Sciatic nerve (tissue), 2 donors: ENCODE results near the gene PSMA5. TPM values are rescaled to one million over a fixed set of nuclear protein-coding genes. Genes with fewer than 3 reads are reported as not detected.
"Not testable (repeated sequence)": the region's sequence is repeated elsewhere in the genome, so short reads cannot be mapped to it uniquely, and the experiment has no call there.

ENCODE experiments used
- ATAC-seq: fragments of 200-7000 bp; cut with Tn5 transposase; one replicate; pipeline ENCODE4 v1.9.1; 2020; ENCODE audit warnings: mild to moderate bottlenecking, moderate library complexity
- DNase-seq: peaks from one replicate; pipeline ENCODE4 v3.0.0-alpha.2; 2020; ENCODE audit warnings: low spot score
- intact Hi-C: fragments of 100-400 bp; cut with DNase I; formaldehyde crosslinking; loops from one replicate; pipeline ENCODE4 v1.14.2; 2022
- total RNA-seq: library from RNA; stranded (reverse); fragmentation: NEBNext Ultra II Directional; extraction: Animal tissue kit (Norgen Biotek cat#: 25700); gene quantifications from one replicate; pipeline ENCODE4 v1.2.1, GENCODE V29; 2021
- donor health status: DM: no; HTN: no; CAD: no.
- donor health status: DM: no; HTN: no; CAD: no.

The PSMA5 gene
- total RNA-seq, 1 donor from 2014 or later: 44.8 TPM

DNA sequence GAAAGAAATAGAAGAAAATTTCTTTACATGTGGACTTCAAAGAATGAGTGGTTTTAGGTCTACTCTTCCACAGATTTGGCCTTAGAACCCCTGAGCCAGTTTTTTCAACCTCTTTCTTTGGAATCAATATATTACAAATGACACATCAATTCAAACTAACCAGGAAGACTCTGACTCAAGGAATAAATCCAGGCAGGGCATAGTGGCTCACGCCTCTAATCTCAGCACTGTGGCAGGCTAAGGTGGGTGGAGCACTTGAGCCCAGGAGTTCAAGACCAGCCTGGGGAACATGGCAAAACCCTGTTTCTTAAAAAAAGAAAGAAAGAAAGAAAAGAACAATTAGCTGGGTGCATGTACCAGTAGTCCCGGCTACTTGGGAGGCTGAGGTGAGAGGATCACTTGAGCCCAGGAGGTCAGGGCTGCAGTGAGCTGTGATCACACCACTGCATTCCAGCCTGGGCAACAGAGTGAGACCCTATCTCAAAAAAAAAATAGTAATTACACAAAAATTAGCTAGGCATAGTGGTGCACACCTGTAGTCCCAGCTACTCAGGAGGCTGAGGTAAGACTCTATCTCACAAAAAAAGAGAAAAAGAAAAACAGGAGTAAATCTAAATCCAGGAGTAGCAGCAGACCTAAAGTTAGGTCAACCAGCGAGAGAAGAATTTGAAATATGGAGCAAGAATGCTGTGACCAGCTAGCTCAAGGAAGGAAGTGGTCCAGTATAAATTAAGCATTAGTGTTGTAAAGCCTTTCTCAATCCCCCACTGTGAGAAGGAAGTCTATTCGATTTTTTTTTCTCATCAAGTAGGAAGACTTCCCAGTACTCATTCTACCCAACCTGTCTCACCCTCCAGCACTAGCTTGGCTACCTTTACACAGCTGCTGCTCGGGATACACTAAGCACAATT, 30.4 kb downstream of the PSMA5 start:
- intact Hi-C loops: loop anchor here (5.0 kb wide), 1 partner anchor 119 kb away; no protein-coding TSS in a partner anchor
- ATAC-seq (no peak), DNase-seq (no peak)

- not testable (repeated sequence) for DNase-seq, ATAC-seq
- intact Hi-C loops: loop anchor here (5.0 kb wide), 1 partner anchor 118 kb away; no protein-coding TSS in a partner anchor
Measured at GRCh38 chr1:109395282-109395599, 31.0 kb downstream of the PSMA5 start.

DNA sequence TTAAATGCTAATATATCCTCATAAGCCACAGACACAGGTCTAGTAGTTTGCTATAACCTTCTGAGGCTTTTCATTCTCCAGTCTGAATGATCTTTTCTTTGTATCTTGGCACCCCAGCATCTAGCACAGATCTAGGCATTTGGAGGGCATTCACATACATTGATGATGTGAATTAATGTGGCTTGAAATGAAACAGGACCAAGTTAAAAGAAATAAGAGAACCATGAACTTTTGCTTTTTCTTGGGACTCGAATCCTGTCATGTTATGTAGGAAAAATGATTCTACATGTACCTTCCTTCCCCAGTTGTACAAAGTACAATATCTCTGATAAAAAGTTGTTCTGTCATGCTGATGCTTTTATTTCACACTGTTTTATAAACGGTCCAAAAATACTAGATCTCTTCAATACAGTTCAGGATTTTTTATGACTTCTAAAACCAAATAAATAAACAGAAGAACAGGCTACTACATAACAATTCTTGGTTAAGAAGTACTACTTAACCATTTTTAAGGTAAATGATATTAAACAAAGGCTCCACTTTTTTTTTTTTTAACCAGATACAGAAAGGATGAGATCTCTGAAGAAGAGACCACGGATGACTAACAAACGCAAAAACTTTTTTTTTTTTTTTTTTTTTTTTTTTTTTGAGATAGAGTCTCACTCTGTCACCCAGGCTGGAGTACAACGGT, 31.5 kb downstream of the PSMA5 start:
- ATAC-seq (no peak), DNase-seq (no peak)
- intact Hi-C loops: loop anchor here (5.0 kb wide), 1 partner anchor 117 kb away; no protein-coding TSS in a partner anchor

- intact Hi-C loops: no loop called here
- ATAC-seq (no peak), DNase-seq (no peak)
Measured at GRCh38 chr1:109393617-109394233, 32.5 kb downstream of the PSMA5 start.

- intact Hi-C loops: no loop called here
- ATAC-seq: peak; percentile 70
- DNase-seq: no peak
Measured at GRCh38 chr1:109392788-109393616, 33.2 kb downstream of the PSMA5 start.

- intact Hi-C loops: no loop called here
- DNase-seq (no peak), ATAC-seq (peak; percentile 58)
Measured at GRCh38 chr1:109392037-109392787, 34.0 kb downstream of the PSMA5 start.

GRCh38 chr1:109391626-109392025, 34.6 kb downstream of the PSMA5 start:
- intact Hi-C loops: no loop called here
- no peak for ATAC-seq
- no peak for DNase-seq

GRCh38 chr1:109391157-109391556, 35.1 kb downstream of the PSMA5 start:
- intact Hi-C loops: no loop called here
- ATAC-seq (no peak), DNase-seq (no peak)

GRCh38 chr1:109389638-109390341, 36.5 kb downstream of the PSMA5 start:
- intact Hi-C loops: no loop called here
- ATAC-seq (no peak), DNase-seq (no peak)

GRCh38 chr1:109388884-109389637, 37.2 kb downstream of the PSMA5 start:
- DNase-seq (no peak), ATAC-seq (no peak)
- intact Hi-C loops: no loop called here

- intact Hi-C loops: no loop called here
- no peak for ATAC-seq
- DNase-seq: no peak
Measured at GRCh38 chr1:109388208-109388711, 38.0 kb downstream of the PSMA5 start.

- intact Hi-C loops: no loop called here
- DNase-seq (no peak), ATAC-seq (no peak)
Measured at GRCh38 chr1:109386054-109386717, 40.1 kb downstream of the PSMA5 start.

DNA sequence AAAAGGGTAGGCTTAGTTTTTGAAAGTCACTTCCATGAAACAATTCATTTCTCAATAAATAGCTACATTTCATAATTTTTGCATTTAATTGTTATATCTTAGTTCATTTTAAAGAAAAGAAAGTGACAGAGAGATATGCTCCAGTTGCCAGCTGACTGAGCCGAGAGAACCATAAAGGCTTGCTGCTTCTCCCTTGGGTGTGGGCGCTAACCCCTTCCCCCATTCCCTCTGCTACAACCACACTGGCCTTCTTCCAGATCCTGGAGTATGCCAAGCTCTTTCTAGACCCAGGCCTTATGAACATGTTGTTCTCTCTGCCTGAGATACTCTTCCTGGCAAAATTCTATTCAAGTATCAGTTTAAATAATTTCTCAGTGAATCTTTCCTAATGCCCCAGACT, 40.8 kb downstream of the PSMA5 start:
- ATAC-seq (peak; percentile 84), DNase-seq (no peak)
- intact Hi-C loops: no loop called here

DNA sequence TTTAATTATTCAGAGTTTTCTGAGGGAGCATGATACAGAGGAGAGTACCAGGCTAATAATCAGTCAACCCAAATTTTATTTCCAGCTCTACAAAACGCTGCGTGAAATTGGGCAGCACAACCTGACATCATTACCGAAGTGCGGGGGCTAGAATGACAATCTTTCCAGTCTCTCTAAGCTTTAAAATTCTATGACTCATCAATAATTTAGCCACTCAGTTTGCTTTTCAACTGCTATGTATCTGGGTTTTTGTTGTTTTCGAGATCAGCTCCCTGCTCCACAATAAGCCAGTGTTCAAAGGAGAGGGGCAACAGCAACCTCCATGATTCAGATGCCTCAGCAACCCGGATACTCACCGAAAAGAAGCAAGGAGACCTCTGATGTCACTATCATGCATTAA, 42.4 kb downstream of the PSMA5 start:
- ATAC-seq (no peak), DNase-seq (no peak)
- intact Hi-C loops: no loop called here

DNA sequence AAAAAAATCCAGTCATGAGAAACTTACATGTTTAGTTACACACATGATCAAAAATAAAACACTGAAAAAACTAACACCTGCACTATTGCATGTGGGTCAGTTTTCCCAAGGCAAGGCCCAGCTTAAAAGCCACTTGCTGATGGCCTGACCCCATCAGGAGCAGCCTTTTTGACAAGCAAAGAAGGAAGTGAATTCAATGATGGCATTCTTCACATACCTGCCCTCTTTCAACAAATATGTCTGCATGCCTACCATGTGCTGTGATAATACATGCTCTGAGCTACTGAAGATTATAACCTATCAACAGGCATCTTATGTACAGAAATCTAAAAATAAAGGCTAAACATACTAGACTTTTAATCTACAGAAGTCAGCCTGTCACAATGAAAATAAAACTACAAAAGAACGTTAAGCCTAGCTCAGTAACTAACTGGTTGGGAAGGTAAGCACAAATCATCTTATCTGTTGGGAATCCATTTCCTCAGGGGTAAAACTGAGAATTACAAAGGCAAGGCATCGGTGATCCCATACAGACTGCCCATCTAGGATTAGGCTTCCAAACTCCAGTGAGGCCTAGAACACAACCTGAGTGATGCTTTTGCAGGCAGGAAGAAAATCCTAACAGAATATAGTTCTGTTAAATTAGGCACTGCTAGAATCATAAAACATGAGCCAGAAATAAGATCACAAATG, 43.0 kb downstream of the PSMA5 start:
- ATAC-seq (no peak), DNase-seq (no peak)
- intact Hi-C loops: no loop called here

DNA sequence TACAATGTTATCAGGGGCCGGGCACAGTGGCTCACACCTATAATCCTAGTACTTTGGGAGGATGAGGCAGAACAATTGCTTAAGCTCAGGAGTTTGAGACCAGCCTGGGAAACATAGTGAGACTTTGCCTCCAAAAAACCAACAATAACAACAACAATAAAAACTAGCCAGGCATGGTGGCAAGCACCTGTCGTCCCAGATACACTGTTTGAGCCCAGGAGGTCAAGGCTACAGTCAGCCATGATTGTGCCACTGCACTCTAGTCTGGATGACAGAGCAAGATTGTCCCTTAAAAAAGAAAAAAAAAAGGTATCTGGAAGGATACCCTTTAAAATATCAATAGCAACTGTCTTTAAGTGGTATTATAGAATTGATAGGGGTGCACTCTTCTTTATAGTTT, 44.7 kb downstream of the PSMA5 start:
- intact Hi-C loops: no loop called here
- ATAC-seq (no peak), DNase-seq (no peak)
